ENCODE data around the gene TGFA.
A peak's percentile ranks its signal among the peaks of the same experiment; 100 is the strongest.

TGFA gene

GRCh38 chr2:70553584-70554337, at the start of gene TGFA:
TGFA (minus strand) TSS chr2:70553826; CDS start chr2:70553767, 59 bp downstream.
- ChIA-PET POLR2A (no interaction called here), CTCF (interaction anchor here (1.2 kb wide), 1 partner anchor 11 kb away, joined by 3 read pairs; no protein-coding TSS in a partner anchor)
- peak; percentile 73 for DNase-seq (ENCODE audit: extremely low spot score)
- TF ChIP-seq CTCF (IDR thresholded peaks at IDR 0.05; ENCODE audit: control extremely low read depth, extremely low read depth, low read depth, missing control alignments) = peak; percentile 59

- POLR2A ChIA-PET = no interaction called here
- CTCF ChIA-PET = interaction anchor here (0.7 kb wide), 1 partner anchor 299 kb away, joined by 3 read pairs; no protein-coding TSS in a partner anchor
- DNase-seq (ENCODE audit: extremely low spot score) = no peak
- TF ChIP-seq CTCF (IDR thresholded peaks at IDR 0.05; ENCODE audit: control extremely low read depth, extremely low read depth, low read depth, missing control alignments) = no peak
Measured at GRCh38 chr2:70603066-70603465, 49.4 kb upstream of the TGFA start.

- no peak for DNase-seq (ENCODE audit: extremely low spot score)
- CTCF ChIA-PET = interaction anchor here (1.6 kb wide), 1 partner anchor 19 kb away, joined by 4 read pairs; no protein-coding TSS in a partner anchor
- TF ChIP-seq CTCF (IDR thresholded peaks at IDR 0.05; ENCODE audit: control extremely low read depth, extremely low read depth, low read depth, missing control alignments) = no peak
- POLR2A ChIA-PET = no interaction called here
Measured at GRCh38 chr2:70598197-70598596, 44.6 kb upstream of the TGFA start.

- ChIA-PET CTCF (no interaction called here), POLR2A (no interaction called here)
- no peak for DNase-seq (ENCODE audit: extremely low spot score)
- TF ChIP-seq CTCF (IDR thresholded peaks at IDR 0.05; ENCODE audit: control extremely low read depth, extremely low read depth, low read depth, missing control alignments) = no peak
Measured at GRCh38 chr2:70596739-70597138, 43.1 kb upstream of the TGFA start.

GRCh38 chr2:70596293-70596692, 42.7 kb upstream of the TGFA start:
- ChIA-PET POLR2A (no interaction called here), CTCF (no interaction called here)
- no peak for DNase-seq (ENCODE audit: extremely low spot score)
- no peak for TF ChIP-seq CTCF (IDR thresholded peaks at IDR 0.05; ENCODE audit: control extremely low read depth, extremely low read depth, low read depth, missing control alignments)

- DNase-seq (ENCODE audit: extremely low spot score) = no peak
- TF ChIP-seq CTCF (IDR thresholded peaks at IDR 0.05; ENCODE audit: control extremely low read depth, extremely low read depth, low read depth, missing control alignments) = no peak
- POLR2A ChIA-PET = no interaction called here
- CTCF ChIA-PET = interaction anchor here (1.0 kb wide), 1 partner anchor 9 kb away, joined by 3 read pairs; no protein-coding TSS in a partner anchor
Measured at GRCh38 chr2:70583091-70583490, 29.5 kb upstream of the TGFA start.
